BLaER1 (cell line): ENCODE results near the gene LUZP1.

Source experiments
- H3K27ac ChIP-seq: shearing (Covaris generic); formaldehyde crosslinking; 2 replicates; pipeline ENCODE4 v1.8.1; 2022
- H3K27me3 ChIP-seq: shearing (Covaris generic); formaldehyde crosslinking; 2 replicates; pipeline ENCODE4 v1.8.1; 2022
- H3K36me3 ChIP-seq: shearing (Covaris generic); formaldehyde crosslinking; 2 replicates; pipeline ENCODE4 v1.8.1; 2022
- H3K4me1 ChIP-seq: shearing (Covaris generic); formaldehyde crosslinking; 2 replicates; pipeline ENCODE4 v1.8.1; 2022
- H3K4me2 ChIP-seq: shearing (Covaris generic); formaldehyde crosslinking; 2 replicates; pipeline ENCODE4 v1.8.1; 2022
- H3K4me3 ChIP-seq: shearing (Covaris generic); formaldehyde crosslinking; 2 replicates; pipeline ENCODE4 v1.8.1; 2022
- H3K9ac ChIP-seq: shearing (Covaris generic); formaldehyde crosslinking; 2 replicates; pipeline ENCODE4 v1.8.1; 2022
- H3K9me3 ChIP-seq: shearing (Covaris generic); formaldehyde crosslinking; 2 replicates; pipeline ENCODE4 v1.8.1; 2022
- H4K20me1 ChIP-seq: shearing (Covaris generic); formaldehyde crosslinking; 2 replicates; pipeline ENCODE4 v1.8.1; 2022
- Cebpa-rat ChIP-seq: shearing (Covaris generic); IDR thresholded peaks from 2 replicates; pipeline ENCODE4 v1.8.1; 2022

The LUZP1 gene

GRCh38 chr1:23097316-23097715, 71.3 kb downstream of the LUZP1 start:
- H3K4me2 ChIP-seq = no peak overlapping the region
- no peak for TF ChIP-seq Cebpa-rat
- no peak overlapping the region for H3K27ac ChIP-seq
- peaks cover 39% of the 10 kb centered on the region for H3K36me3 ChIP-seq
- no peaks in the 10 kb centered on the region for H3K9me3 ChIP-seq
- H3K4me3 ChIP-seq = no peak overlapping the region
- H3K9ac ChIP-seq = no peak overlapping the region
- no peaks in the 10 kb centered on the region for H3K27me3 ChIP-seq
- H4K20me1 ChIP-seq = peaks cover 76% of the 10 kb centered on the region
- H3K4me1 ChIP-seq = peaks cover 36% of the 10 kb centered on the region

DNA sequence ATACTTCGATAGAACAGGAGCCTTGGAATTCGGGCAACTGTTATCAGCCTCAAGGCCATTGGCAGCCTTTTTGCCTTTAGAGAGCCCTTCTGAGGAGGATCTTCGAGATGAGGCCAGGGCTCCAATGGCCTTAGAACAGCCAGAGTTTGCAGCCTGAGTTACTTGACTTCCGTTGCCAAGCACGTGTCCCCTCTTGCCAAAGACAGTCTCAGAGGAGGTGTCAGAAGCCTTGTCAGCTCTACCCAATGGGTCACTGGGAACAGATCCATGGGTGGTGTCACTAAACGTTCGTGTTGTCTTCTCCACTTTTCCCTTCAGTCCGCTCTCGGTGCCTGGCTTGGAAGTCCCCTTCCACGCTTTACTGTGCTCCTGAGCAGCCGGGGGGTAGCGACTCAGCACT, 76.2 kb downstream of the LUZP1 start:
- TF ChIP-seq Cebpa-rat = no peak
- Histone ChIP-seq H3K27ac (no peak overlapping the region), H4K20me1 (peaks cover 72% of the 10 kb centered on the region), H3K9ac (no peak overlapping the region), H3K9me3 (no peaks in the 10 kb centered on the region), H3K36me3 (peaks cover 83% of the 10 kb centered on the region), H3K4me3 (no peak overlapping the region), H3K4me1 (no peaks in the 10 kb centered on the region), H3K4me2 (no peak overlapping the region), H3K27me3 (no peaks in the 10 kb centered on the region)

GRCh38 chr1:23091545-23091944, 77.1 kb downstream of the LUZP1 start:
- Histone ChIP-seq H3K9me3 (no peaks in the 10 kb centered on the region), H4K20me1 (peaks cover 72% of the 10 kb centered on the region), H3K36me3 (peaks cover 83% of the 10 kb centered on the region), H3K27me3 (no peaks in the 10 kb centered on the region), H3K4me2 (no peak overlapping the region), H3K27ac (no peak overlapping the region), H3K4me3 (no peak overlapping the region), H3K4me1 (no peaks in the 10 kb centered on the region), H3K9ac (no peak overlapping the region)
- no peak for TF ChIP-seq Cebpa-rat

GRCh38 chr1:23090056-23090455, 78.6 kb downstream of the LUZP1 start:
- Histone ChIP-seq H3K9me3 (no peaks in the 10 kb centered on the region), H3K36me3 (peaks cover 94% of the 10 kb centered on the region), H3K4me3 (no peak overlapping the region), H3K4me1 (no peaks in the 10 kb centered on the region), H3K4me2 (no peak overlapping the region), H3K9ac (no peak overlapping the region), H4K20me1 (peaks cover 74% of the 10 kb centered on the region), H3K27ac (no peak overlapping the region), H3K27me3 (no peaks in the 10 kb centered on the region)
- no peak for TF ChIP-seq Cebpa-rat

DNA sequence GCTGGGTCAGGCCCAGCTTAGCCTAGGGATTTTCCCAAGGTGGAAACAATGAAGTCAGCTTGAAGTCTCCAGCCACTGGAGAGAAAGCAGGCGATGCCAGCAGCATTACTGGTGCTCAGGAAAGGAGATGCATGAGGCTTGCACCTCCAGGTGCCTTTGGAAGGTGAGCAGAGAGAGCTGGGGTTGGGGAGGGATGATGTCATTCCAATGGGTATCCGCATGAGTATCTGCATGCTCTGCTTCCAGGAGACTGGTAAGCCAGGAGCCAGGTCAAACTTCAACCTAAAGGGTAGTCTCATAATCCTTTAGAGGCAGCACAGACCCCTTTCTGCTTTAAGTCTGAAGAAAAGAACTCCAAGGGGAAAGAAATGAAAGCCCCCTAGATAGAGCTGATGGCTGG, 80.6 kb downstream of the LUZP1 start:
- peaks cover 98% of the 10 kb centered on the region for H3K36me3 ChIP-seq

DNA sequence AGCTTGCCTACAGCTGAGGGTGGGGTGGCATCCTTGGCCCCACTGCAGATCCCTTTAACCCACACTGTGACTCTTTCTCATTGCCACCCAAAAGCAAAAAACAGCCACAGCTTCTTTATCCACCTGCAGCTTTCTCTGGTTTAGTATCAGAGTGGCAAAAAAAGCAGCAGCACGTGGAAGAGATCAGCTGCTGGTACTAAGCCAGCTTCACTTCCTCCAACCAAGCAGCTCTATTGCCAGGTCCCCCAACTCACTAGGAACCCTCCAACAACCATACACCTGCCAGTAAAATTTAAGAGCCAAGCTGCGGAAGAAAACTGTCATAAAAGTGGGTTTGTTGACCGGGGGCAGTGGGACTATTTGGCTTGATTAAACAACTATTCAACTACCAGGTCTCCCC, 83.0 kb downstream of the LUZP1 start:
- Histone ChIP-seq H4K20me1 (peaks cover 95% of the 10 kb centered on the region), H3K36me3 (peaks cover 98% of the 10 kb centered on the region), H3K27ac (no peak overlapping the region), H3K27me3 (no peaks in the 10 kb centered on the region), H3K9me3 (no peaks in the 10 kb centered on the region), H3K9ac (no peak overlapping the region), H3K4me1 (no peaks in the 10 kb centered on the region), H3K4me3 (no peak overlapping the region), H3K4me2 (no peak overlapping the region)
- TF ChIP-seq Cebpa-rat = no peak

More for the DNA sequence above, 80.6 kb downstream of the LUZP1 start:
- Histone ChIP-seq H3K9ac (no peak overlapping the region), H3K4me2 (no peak overlapping the region), H3K27ac (no peak overlapping the region), H3K27me3 (no peaks in the 10 kb centered on the region), H3K4me3 (no peak overlapping the region), H4K20me1 (peaks cover 87% of the 10 kb centered on the region), H3K4me1 (no peaks in the 10 kb centered on the region), H3K9me3 (no peaks in the 10 kb centered on the region)
- TF ChIP-seq Cebpa-rat = no peak

DNA sequence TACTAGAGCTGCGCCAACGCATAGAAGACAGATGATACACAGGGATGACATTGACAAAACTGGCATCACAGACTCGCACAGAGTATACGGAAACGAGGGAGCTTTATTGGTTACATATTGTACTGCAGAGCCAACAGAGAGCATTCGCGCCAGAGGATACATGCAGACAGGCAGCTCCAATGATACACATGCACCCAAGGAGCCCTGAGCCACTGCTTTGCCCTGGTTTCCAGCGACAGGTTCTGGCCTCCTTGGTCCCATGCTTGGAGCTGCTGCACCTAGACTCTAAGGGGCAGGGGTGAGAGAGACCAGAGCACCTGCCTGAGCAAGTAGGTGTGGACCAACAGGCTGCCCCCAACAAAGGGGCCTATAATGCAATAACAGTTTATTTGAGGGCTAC, 83.8 kb downstream of the LUZP1 start:
- TF ChIP-seq Cebpa-rat = no peak
- Histone ChIP-seq H3K4me1 (no peaks in the 10 kb centered on the region), H3K4me2 (no peak overlapping the region), H3K27me3 (no peaks in the 10 kb centered on the region), H3K27ac (no peak overlapping the region), H3K9ac (no peak overlapping the region), H3K9me3 (no peaks in the 10 kb centered on the region), H3K36me3 (peaks cover 98% of the 10 kb centered on the region), H3K4me3 (no peak overlapping the region), H4K20me1 (peaks cover 96% of the 10 kb centered on the region)

DNA sequence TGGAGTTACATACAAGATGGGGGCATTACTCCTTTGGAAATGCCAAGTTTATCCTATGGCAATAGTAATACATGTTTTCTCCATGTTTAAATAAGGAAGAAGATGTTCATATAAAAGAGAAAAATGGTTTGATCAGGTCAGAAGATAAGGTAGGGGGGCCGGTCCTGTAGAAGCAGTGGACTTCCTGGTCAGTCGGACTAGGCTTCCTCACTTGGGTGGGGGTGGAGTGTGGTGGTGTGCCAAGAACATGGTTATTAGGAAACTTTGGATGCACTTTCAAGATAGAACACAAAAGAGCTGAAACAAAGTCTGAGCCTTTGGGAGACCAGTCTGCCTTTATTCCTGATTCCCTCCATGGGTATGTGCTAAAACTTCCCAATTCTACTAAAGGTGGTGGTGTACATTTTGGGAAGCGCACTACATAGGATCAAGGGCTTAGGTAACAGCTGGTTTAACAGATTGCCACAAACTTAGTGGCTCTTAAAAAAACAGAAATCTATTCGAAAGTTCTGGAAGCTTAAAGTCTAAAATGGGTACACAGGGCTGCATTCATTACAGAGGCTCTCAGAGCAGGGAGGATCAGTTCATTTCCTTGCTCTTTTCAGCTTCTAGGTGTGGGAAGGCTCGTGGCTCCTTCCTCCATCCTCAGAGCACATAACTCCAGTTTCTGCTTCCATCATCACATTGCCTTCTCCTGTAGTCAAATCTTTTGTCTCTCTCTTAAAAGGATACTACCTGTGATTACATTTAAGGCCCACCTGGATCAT, 84.8 kb downstream of the LUZP1 start:
- H3K27ac ChIP-seq = no peak overlapping the region
- peaks cover 100% of the 10 kb centered on the region for H3K36me3 ChIP-seq
- H3K27me3 ChIP-seq = no peaks in the 10 kb centered on the region

DNA sequence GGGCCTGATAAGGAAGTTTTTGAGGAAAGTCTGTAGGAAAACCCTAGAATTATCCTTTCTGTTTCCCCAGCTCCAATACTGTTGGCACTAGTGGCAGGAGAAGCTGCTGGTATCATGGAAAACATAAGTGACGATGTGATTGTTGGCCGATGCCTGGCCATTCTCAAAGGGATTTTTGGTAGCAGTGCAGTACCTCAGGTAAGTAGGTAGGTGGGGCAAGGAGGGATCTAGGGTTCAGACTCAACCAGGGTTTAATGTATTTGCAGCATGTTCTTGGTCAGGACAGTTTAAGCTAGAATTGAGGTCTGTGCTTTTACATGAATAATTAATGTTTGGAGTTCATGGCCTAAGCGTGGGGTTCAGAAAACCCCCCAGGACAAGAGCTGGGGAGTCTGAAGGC, 87.3 kb downstream of the LUZP1 start:
- Histone ChIP-seq H3K27me3 (no peaks in the 10 kb centered on the region), H3K9ac (no peak overlapping the region), H3K4me2 (no peak overlapping the region), H3K4me3 (no peak overlapping the region), H4K20me1 (peaks cover 90% of the 10 kb centered on the region), H3K9me3 (no peaks in the 10 kb centered on the region), H3K27ac (no peak overlapping the region), H3K36me3 (peaks cover 100% of the 10 kb centered on the region), H3K4me1 (no peaks in the 10 kb centered on the region)
- no peak for TF ChIP-seq Cebpa-rat

More for the DNA sequence above, 84.8 kb downstream of the LUZP1 start:
- H3K9me3 ChIP-seq = no peaks in the 10 kb centered on the region
- H3K4me2 ChIP-seq = no peak overlapping the region
- no peak overlapping the region for H3K4me3 ChIP-seq
- H3K4me1 ChIP-seq = no peaks in the 10 kb centered on the region
- no peak overlapping the region for H3K9ac ChIP-seq
- no peak for TF ChIP-seq Cebpa-rat
- H4K20me1 ChIP-seq = peaks cover 100% of the 10 kb centered on the region

DNA sequence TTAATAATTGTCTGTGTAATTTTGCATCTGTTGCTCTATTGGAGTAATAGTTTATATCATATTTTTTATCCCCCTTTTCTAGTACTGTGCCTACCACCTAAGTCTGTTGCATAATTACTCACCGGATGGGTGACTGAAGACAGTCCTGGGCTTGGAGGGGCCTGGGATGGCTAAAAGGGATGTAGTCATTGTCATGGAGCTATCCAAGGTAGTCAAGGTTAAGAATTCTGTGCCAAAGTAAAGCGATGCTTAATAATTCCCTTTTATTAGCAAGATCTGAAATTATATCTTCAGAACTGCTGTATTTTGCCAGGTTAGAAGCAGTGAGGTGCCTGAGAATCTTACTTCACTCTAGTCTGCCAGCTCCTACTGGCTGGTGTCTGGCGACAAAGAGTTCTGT, 87.8 kb downstream of the LUZP1 start:
- H3K4me3 ChIP-seq = no peak overlapping the region
- H3K27ac ChIP-seq = no peak overlapping the region
- peaks cover 99% of the 10 kb centered on the region for H3K36me3 ChIP-seq
- no peaks in the 10 kb centered on the region for H3K9me3 ChIP-seq
- no peak overlapping the region for H3K4me2 ChIP-seq
- H3K4me1 ChIP-seq = no peaks in the 10 kb centered on the region
- TF ChIP-seq Cebpa-rat = no peak
- H3K9ac ChIP-seq = no peak overlapping the region
- H4K20me1 ChIP-seq = peaks cover 85% of the 10 kb centered on the region
- H3K27me3 ChIP-seq = no peaks in the 10 kb centered on the region

GRCh38 chr1:23079025-23079424, 89.6 kb downstream of the LUZP1 start:
- TF ChIP-seq Cebpa-rat = no peak
- H3K9ac ChIP-seq = no peak overlapping the region

More at GRCh38 chr1:23079025-23079424, 89.6 kb downstream of the LUZP1 start:
- Histone ChIP-seq H3K4me2 (no peak overlapping the region), H3K4me3 (no peak overlapping the region), H4K20me1 (peaks cover 76% of the 10 kb centered on the region), H3K27ac (no peak overlapping the region), H3K36me3 (peaks cover 95% of the 10 kb centered on the region), H3K4me1 (no peaks in the 10 kb centered on the region), H3K27me3 (no peaks in the 10 kb centered on the region), H3K9me3 (no peaks in the 10 kb centered on the region)
